HCT116 (cell line): ENCODE data around the gene DAGLA. TPM values are rescaled to one million over a fixed set of nuclear protein-coding genes. Genes with fewer than 3 reads are reported as not detected.

ENCODE experiments used
- ATAC-seq: fragments of 200-7000 bp; cut with Tn5 transposase; 2 replicates; pipeline ENCODE4 v1.9.1; 2020; ENCODE audit warnings: mild to moderate bottlenecking, moderate library complexity
- BruUV-seq: library from RNA; stranded (reverse); fragments of 400-500 nt; replicated peaks from 2 replicates; lab custom pipeline; 2021; lab: Mats Ljungman, UMichigan
- CTCF ChIA-PET: fragments of 300-600 bp; sonication (Branson Sonifier 250); formaldehyde crosslinking; loops from one replicate; lab custom pipeline; 2021; ENCODE audit warnings: antibody characterized with exemption; lab: Charles Lee
- POLR2A ChIA-PET: fragments of 300-600, 350-600 bp; sonication (Branson Sonifier 250); formaldehyde crosslinking; loops from one replicate; lab custom pipeline; 2021; ENCODE audit warnings: antibody characterized with exemption; lab: Charles Lee
- RAD21 ChIA-PET, 2 experiments: fragments of 300-600 bp; sonication (Branson Sonifier 250); formaldehyde crosslinking; loops; one replicate each; lab custom pipeline; 2023; ENCODE audit warnings: low total read pairs in 2 of 2; ENCODE audit not compliant: uncharacterized antibody in 2 of 2, unreplicated experiment in 2 of 2, low non-redundant PET in 1 of 2; lab: Charles Lee
- DNase-seq: peaks from one replicate; pipeline ENCODE4 v3.0.0-alpha.2; 2010; ENCODE audit warnings: low read depth, low spot score
- H2AFZ ChIP-seq: fragments of 200-600 bp; shearing (Covaris generic), sonication (generic); 2 replicates; pipeline ENCODE4 v1.6.1; 2017; ENCODE audit warnings: low read depth, mixed run types, mixed read lengths, antibody characterized with exemption, low read length; ENCODE audit not compliant: poor library complexity, severe bottlenecking
- H3K27ac ChIP-seq: 2 replicates; pipeline ENCODE4 v1.5.1; 2012; ENCODE audit warnings: low read depth, low read length
- H3K27me3 ChIP-seq: fragments of 200-600 bp; sonication (generic); 2 replicates; pipeline ENCODE4 v1.6.1; 2016; ENCODE audit warnings: mixed run types, low read length, mixed read lengths; ENCODE audit not compliant: insufficient read depth
- H3K36me3 ChIP-seq, 2 experiments: fragments of 200-500 bp in 1 of 2; fragments of 200-600 bp in 1 of 2; sonication (Bioruptor generic) in 1 of 2; sonication (generic) in 1 of 2; 2 replicates each; pipeline versions ENCODE4 v1.5.1 to v1.6.1; 2014 to 2016; ENCODE audit warnings: low read length in 2 of 2, inconsistent platforms in 1 of 2, mixed read lengths in 1 of 2, mixed run types in 1 of 2; ENCODE audit not compliant: insufficient read depth in 2 of 2, control insufficient read depth in 1 of 2
- H3K4me1 ChIP-seq, 2 experiments: fragments of 200-600 bp in 1 of 2; sonication (generic) in 1 of 2; 2 replicates each; pipeline versions ENCODE4 v1.5.1 to v1.6.1; 2012 to 2017; ENCODE audit warnings: low read length in 2 of 2, inconsistent platforms in 1 of 2, mild to moderate bottlenecking in 1 of 2, mixed read lengths in 1 of 2, mixed run types in 1 of 2, moderate library complexity in 1 of 2; ENCODE audit not compliant: insufficient read depth in 2 of 2, control insufficient read depth in 1 of 2
- H3K4me2 ChIP-seq: fragments of 200-600 bp; sonication (generic); 2 replicates; pipeline ENCODE4 v1.6.1; 2017; ENCODE audit warnings: mixed run types, low read length, mixed read lengths
- H3K4me3 ChIP-seq, 2 experiments: fragments of 200-600 bp in 1 of 2; sonication (generic) in 1 of 2; replicated peaks in 1 of 2; 2 replicates each; pipeline ENCODE4 v1.5.1; 2011 to 2016; ENCODE audit warnings: low read length in 2 of 2, control low read depth in 1 of 2, low read depth in 1 of 2, mild to moderate bottlenecking in 1 of 2, mixed read lengths in 1 of 2, mixed run types in 1 of 2
- H3K79me2 ChIP-seq: fragments of 200-600 bp; sonication (generic); 2 replicates; pipeline ENCODE4 v1.6.1; 2017; ENCODE audit warnings: mild to moderate bottlenecking, mixed run types, low read length, moderate library complexity, mixed read lengths; ENCODE audit not compliant: insufficient read depth
- H3K9ac ChIP-seq: fragments of 200-600 bp; sonication (generic); 2 replicates; pipeline ENCODE4 v1.6.1; 2016; ENCODE audit warnings: low read length, mixed read lengths
- H3K9me2 ChIP-seq: fragments of 200-600 bp; sonication (generic), shearing (Covaris generic); 2 replicates; pipeline ENCODE4 v1.6.1; 2017; ENCODE audit warnings: mixed run types, mild to moderate bottlenecking, moderate library complexity; ENCODE audit not compliant: insufficient read depth
- H3K9me3 ChIP-seq, 2 experiments: fragments of 200-500 bp in 1 of 2; fragments of 200-600 bp in 1 of 2; sonication (Bioruptor generic) in 1 of 2; sonication (generic) in 1 of 2; 2 replicates each; pipeline ENCODE4 v1.6.1; 2014 to 2017; ENCODE audit warnings: low read length in 2 of 2, mixed read lengths in 2 of 2, inconsistent platforms in 1 of 2, low read depth in 1 of 2, mild to moderate bottlenecking in 1 of 2, mixed run types in 1 of 2, moderate library complexity in 1 of 2; ENCODE audit not compliant: control insufficient read depth in 1 of 2, insufficient read depth in 1 of 2
- H4K20me1 ChIP-seq: fragments of 200-600 bp; sonication (generic), shearing (Covaris generic); 2 replicates; pipeline ENCODE4 v1.6.1; 2017; ENCODE audit warnings: mixed run types, mild to moderate bottlenecking, moderate library complexity; ENCODE audit not compliant: insufficient read depth
- CBX3 ChIP-seq: IDR thresholded peaks from 2 replicates; pipeline ENCODE4 v1.6.1; 2012; ENCODE audit warnings: low read depth
- EZH2phosphoT487 ChIP-seq: fragments of 200-600 bp; IDR thresholded peaks from 2 replicates; pipeline ENCODE4 v1.6.1; 2018; ENCODE audit warnings: antibody characterized with exemption, borderline replicate concordance
- FOSL1 ChIP-seq: IDR thresholded peaks from 2 replicates; pipeline ENCODE4 v1.6.1; 2012; ENCODE audit warnings: low read depth
- JUND ChIP-seq: IDR thresholded peaks from 2 replicates; pipeline ENCODE4 v1.6.1; 2012
- SP1 ChIP-seq: IDR thresholded peaks from 2 replicates; pipeline ENCODE4 v1.6.1; 2012; ENCODE audit warnings: low read depth
- ZFX ChIP-seq: fragments of 450-650 bp; IDR thresholded peaks from 2 replicates; pipeline ENCODE4 v1.6.1; 2017
- ZNF274 ChIP-seq: fragments of 200-500 bp; sonication (Bioruptor generic); IDR thresholded peaks from 2 replicates; pipeline ENCODE4 v1.6.1; 2014; ENCODE audit warnings: mild to moderate bottlenecking, low read depth, low read length, inconsistent platforms
- intact Hi-C: fragments of 100-400 bp; cut with micrococcal nuclease; formaldehyde crosslinking; loops from 2 replicates; pipeline ENCODE4 v1.10.0; 2022
- total RNA-seq: library from RNA; stranded (reverse); gene quantifications from one replicate; pipeline ENCODE4 v1.2.1, GENCODE V29; 2021; ENCODE audit not compliant: unreplicated experiment
- TF ChIP-seq, protein P1 (sequence below): IDR thresholded peaks from 2 replicates; pipeline ENCODE4 v1.6.1; 2012; ENCODE audit warnings: low read depth
- TF ChIP-seq, protein P2 (sequence below): IDR thresholded peaks from 2 replicates; pipeline ENCODE4 v1.6.1; 2011; ENCODE audit warnings: mild to moderate bottlenecking, low read length, moderate library complexity; ENCODE audit not compliant: insufficient replicate concordance; ENCODE audit errors: extremely low read depth
- TF ChIP-seq, protein P3 (sequence below): IDR thresholded peaks from 2 replicates; pipeline ENCODE4 v1.6.1; 2012
- TF ChIP-seq, protein P4 (sequence below): IDR thresholded peaks from 2 replicates; pipeline ENCODE4 v1.6.1; 2012

The DAGLA gene
- total RNA-seq, 1 experiment from 2014 or later = 2.7 TPM

DNA sequence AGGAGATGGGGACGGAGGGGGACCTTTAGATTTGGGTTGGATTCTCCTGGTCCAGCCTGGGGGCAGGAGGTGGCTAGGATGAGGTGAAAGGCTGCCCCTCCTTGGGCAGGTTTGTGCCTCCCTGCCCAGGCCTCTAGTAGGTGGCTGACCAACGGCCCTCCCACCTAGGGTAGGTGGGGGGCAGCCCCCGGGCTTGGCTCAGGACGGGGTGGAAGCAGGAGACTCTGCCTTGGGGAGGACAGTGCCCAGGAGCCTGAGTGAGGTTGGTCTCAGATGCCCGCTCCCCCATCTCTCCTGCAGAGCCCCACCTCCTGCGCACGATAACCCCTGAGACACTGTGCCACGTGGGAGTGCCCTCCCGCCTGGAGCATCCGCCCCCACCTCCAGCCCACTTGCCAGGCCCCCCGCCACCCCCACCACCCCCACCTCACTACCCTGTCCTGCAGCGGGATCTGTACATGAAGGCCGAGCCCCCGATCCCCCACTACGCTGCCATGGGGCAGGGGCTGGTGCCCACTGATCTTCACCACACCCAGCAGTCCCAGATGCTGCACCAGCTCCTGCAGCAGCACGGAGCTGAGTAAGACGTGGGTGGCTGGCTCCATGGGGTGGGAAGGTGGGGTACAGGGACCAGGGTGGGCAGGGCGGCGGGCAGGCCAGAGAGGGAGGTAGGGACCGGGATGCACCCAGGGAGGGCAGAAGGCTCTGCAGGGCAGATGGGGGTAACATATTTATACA is 89.9 kb downstream of the DAGLA start:
- Histone ChIP-seq H3K79me2 (no peaks in the 10 kb centered on the region), H3K4me3 (no peak overlapping the region), H3K27ac (no peak overlapping the region), H3K4me2 (no peak overlapping the region), H3K9me3 (no peaks in the 10 kb centered on the region), H4K20me1 (no peaks in the 10 kb centered on the region), H3K4me1 (peaks cover 10 to 20% of the 10 kb centered on the region in 2 experiments), H3K36me3 (no peaks in the 10 kb centered on the region), H3K9ac (no peak overlapping the region), H2AFZ (no peak overlapping the region), H3K27me3 (no peaks in the 10 kb centered on the region), H3K9me2 (no peaks in the 10 kb centered on the region)
- no peak for ATAC-seq
- no peak for TF ChIP-seq ZFX
- TF ChIP-seq, protein P1, sequence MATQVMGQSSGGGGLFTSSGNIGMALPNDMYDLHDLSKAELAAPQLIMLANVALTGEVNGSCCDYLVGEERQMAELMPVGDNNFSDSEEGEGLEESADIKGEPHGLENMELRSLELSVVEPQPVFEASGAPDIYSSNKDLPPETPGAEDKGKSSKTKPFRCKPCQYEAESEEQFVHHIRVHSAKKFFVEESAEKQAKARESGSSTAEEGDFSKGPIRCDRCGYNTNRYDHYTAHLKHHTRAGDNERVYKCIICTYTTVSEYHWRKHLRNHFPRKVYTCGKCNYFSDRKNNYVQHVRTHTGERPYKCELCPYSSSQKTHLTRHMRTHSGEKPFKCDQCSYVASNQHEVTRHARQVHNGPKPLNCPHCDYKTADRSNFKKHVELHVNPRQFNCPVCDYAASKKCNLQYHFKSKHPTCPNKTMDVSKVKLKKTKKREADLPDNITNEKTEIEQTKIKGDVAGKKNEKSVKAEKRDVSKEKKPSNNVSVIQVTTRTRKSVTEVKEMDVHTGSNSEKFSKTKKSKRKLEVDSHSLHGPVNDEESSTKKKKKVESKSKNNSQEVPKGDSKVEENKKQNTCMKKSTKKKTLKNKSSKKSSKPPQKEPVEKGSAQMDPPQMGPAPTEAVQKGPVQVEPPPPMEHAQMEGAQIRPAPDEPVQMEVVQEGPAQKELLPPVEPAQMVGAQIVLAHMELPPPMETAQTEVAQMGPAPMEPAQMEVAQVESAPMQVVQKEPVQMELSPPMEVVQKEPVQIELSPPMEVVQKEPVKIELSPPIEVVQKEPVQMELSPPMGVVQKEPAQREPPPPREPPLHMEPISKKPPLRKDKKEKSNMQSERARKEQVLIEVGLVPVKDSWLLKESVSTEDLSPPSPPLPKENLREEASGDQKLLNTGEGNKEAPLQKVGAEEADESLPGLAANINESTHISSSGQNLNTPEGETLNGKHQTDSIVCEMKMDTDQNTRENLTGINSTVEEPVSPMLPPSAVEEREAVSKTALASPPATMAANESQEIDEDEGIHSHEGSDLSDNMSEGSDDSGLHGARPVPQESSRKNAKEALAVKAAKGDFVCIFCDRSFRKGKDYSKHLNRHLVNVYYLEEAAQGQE = no peak
- intact Hi-C loops = no loop called here
- CTCF ChIA-PET = no interaction called here
- RAD21 ChIA-PET = no interaction called here
- no TSS peak for BruUV-seq
- DNase-seq = no peak
- POLR2A ChIA-PET = no interaction called here

DNA sequence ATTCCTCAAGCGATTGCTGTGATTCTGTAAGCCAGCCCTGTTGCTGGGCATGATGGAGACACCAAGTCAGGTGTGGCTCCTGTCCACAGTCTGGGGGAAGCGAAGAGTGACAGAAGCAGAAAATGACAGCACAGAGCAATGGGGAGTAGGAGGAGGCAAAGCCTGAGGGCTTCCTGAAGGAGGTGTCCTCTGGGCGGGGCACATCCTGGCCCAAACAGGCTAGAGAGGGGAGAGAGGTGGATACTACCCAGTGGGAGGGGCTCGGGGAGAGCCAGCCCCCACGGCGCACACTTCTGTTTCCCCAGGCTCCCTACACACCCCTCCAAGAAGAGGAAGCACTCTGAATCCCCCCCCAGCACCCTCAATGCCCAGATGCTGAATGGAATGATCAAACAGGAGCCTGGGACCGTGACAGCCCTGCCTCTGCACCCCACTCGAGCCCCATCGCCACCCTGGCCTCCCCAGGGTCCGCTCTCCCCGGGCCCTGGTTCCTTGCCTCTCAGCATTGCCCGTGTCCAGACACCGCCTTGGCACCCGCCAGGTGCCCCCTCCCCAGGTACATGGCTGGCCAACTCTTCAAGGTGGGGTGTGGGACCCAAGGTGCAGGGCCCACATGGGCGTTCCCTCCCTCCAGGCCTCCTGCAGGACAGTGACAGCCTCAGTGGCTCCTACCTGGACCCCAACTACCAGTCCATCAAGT is 91.2 kb downstream of the DAGLA start:
- no TSS peak for BruUV-seq
- no peak overlapping the region for H3K4me2 ChIP-seq
- H3K79me2 ChIP-seq = no peaks in the 10 kb centered on the region
- ChIA-PET POLR2A (no interaction called here), CTCF (no interaction called here), RAD21 (no interaction called here)
- no peak overlapping the region for H3K4me3 ChIP-seq
- no peaks in the 10 kb centered on the region for H3K36me3 ChIP-seq
- peaks cover 10 to 20% of the 10 kb centered on the region in 2 experiments for H3K4me1 ChIP-seq
- H3K9ac ChIP-seq = no peak overlapping the region
- TF ChIP-seq SP1 = no peak
- TF ChIP-seq JUND = no peak
- TF ChIP-seq ZNF274 = no peak
- TF ChIP-seq, protein P2, sequence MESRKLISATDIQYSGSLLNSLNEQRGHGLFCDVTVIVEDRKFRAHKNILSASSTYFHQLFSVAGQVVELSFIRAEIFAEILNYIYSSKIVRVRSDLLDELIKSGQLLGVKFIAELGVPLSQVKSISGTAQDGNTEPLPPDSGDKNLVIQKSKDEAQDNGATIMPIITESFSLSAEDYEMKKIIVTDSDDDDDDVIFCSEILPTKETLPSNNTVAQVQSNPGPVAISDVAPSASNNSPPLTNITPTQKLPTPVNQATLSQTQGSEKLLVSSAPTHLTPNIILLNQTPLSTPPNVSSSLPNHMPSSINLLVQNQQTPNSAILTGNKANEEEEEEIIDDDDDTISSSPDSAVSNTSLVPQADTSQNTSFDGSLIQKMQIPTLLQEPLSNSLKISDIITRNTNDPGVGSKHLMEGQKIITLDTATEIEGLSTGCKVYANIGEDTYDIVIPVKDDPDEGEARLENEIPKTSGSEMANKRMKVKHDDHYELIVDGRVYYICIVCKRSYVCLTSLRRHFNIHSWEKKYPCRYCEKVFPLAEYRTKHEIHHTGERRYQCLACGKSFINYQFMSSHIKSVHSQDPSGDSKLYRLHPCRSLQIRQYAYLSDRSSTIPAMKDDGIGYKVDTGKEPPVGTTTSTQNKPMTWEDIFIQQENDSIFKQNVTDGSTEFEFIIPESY = no peak
- TF ChIP-seq, protein P3, sequence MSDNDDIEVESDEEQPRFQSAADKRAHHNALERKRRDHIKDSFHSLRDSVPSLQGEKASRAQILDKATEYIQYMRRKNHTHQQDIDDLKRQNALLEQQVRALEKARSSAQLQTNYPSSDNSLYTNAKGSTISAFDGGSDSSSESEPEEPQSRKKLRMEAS = no peak
- no peak for TF ChIP-seq EZH2phosphoT487
- no peak for TF ChIP-seq FOSL1
- TF ChIP-seq CBX3 = no peak
- TF ChIP-seq, protein P4, sequence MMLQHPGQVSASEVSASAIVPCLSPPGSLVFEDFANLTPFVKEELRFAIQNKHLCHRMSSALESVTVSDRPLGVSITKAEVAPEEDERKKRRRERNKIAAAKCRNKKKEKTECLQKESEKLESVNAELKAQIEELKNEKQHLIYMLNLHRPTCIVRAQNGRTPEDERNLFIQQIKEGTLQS = no peak
- no peak overlapping the region for H2AFZ ChIP-seq
- intact Hi-C loops = no loop called here
- no peak overlapping the region for H3K27ac ChIP-seq
- DNase-seq (no peak), ATAC-seq (peak; percentile 43; the same call in 1 of the 2 replicates)
- no peaks in the 10 kb centered on the region for H3K9me3 ChIP-seq
- no peaks in the 10 kb centered on the region for H4K20me1 ChIP-seq
- no peaks in the 10 kb centered on the region for H3K27me3 ChIP-seq
- H3K9me2 ChIP-seq = no peaks in the 10 kb centered on the region
